Measurements from ENCODE around the gene CAMK2B. TPM values are rescaled to one million over a fixed set of nuclear protein-coding genes. Genes with fewer than 3 reads are reported as not detected.

Gene CAMK2B
- total RNA-seq, 1 experiment from 2014 or later = not detected

- no peaks in the 10 kb centered on the region for H3K36me3 Mint-ChIP-seq (ENCODE audit: insufficient read depth, unreplicated experiment)
- H3K27me3 Mint-ChIP-seq (ENCODE audit: insufficient read depth, unreplicated experiment) = no peaks in the 10 kb centered on the region
- no peaks in the 10 kb centered on the region for H3K9me3 ChIP-seq
- no peaks in the 10 kb centered on the region for H3K36me3 ChIP-seq (ENCODE audit: control insufficient read depth, insufficient read depth, low read length)
- intact Hi-C loops (cut with micrococcal nuclease; ENCODE audit: unreplicated experiment) = no loop called here
- ChIA-PET CTCF (no interaction called here), POLR2A (no interaction called here)
- H3K9me3 Mint-ChIP-seq (ENCODE audit: unreplicated experiment) = no peaks in the 10 kb centered on the region
- H3K27ac Mint-ChIP-seq (ENCODE audit: unreplicated experiment) = no peak overlapping the region
- no peak overlapping the region for H3K4me3 ChIP-seq (ENCODE audit: low read depth, low read length)
- DNase-seq = no peak
- no peak overlapping the region for H3K4me3 Mint-ChIP-seq (ENCODE audit: unreplicated experiment)
- no TSS peak for BruUV-seq (replicated peaks)
- H3K27me3 ChIP-seq (replicated peaks; ENCODE audit: control insufficient read depth, insufficient read depth, low read length) = no peaks in the 10 kb centered on the region
- no peaks in the 10 kb centered on the region for H3K4me1 Mint-ChIP-seq (ENCODE audit: low read depth, unreplicated experiment)
- H3K4me1 ChIP-seq = no peaks in the 10 kb centered on the region
- no peak for TF ChIP-seq CTCF (IDR thresholded peaks at IDR 0.05; ENCODE audit: insufficient read depth in 1 of 2, low read depth in 1 of 2, low read length in 1 of 2, severe bottlenecking in 1 of 2, unreplicated experiment in 1 of 2)
These were observed 37.1 kb downstream of the CAMK2B start for GRCh38 chr7:44288381-44288685.

- TF ChIP-seq CTCF (IDR thresholded peaks at IDR 0.05; ENCODE audit: insufficient read depth in 1 of 2, low read depth in 1 of 2, low read length in 1 of 2, severe bottlenecking in 1 of 2, unreplicated experiment in 1 of 2) = no peak
- Mint-ChIP-seq H3K36me3 (ENCODE audit: insufficient read depth, unreplicated experiment) (no peaks in the 10 kb centered on the region), H3K27me3 (ENCODE audit: insufficient read depth, unreplicated experiment) (no peaks in the 10 kb centered on the region), H3K27ac (ENCODE audit: unreplicated experiment) (no peak overlapping the region), H3K4me1 (ENCODE audit: low read depth, unreplicated experiment) (no peaks in the 10 kb centered on the region), H3K4me3 (ENCODE audit: unreplicated experiment) (no peak overlapping the region), H3K9me3 (ENCODE audit: unreplicated experiment) (no peaks in the 10 kb centered on the region)
- intact Hi-C loops (cut with micrococcal nuclease; ENCODE audit: unreplicated experiment) = no loop called here
- Histone ChIP-seq H3K36me3 (ENCODE audit: control insufficient read depth, insufficient read depth, low read length) (no peaks in the 10 kb centered on the region), H3K27me3 (replicated peaks; ENCODE audit: control insufficient read depth, insufficient read depth, low read length) (no peaks in the 10 kb centered on the region), H3K4me1 (no peaks in the 10 kb centered on the region), H3K4me3 (ENCODE audit: low read depth, low read length) (no peak overlapping the region), H3K9me3 (no peaks in the 10 kb centered on the region)
- ChIA-PET CTCF (no interaction called here), POLR2A (no interaction called here)
- no TSS peak for BruUV-seq (replicated peaks)
- peak in 1 of 2 experiments; percentile 28 for DNase-seq
These were observed 37.7 kb downstream of the CAMK2B start for GRCh38 chr7:44287488-44288380.

GRCh38 chr7:44286618-44287487 is 38.5 kb downstream of the CAMK2B start:
- no peaks in the 10 kb centered on the region for H3K36me3 Mint-ChIP-seq (ENCODE audit: insufficient read depth, unreplicated experiment)
- no peak overlapping the region for H3K4me3 Mint-ChIP-seq (ENCODE audit: unreplicated experiment)
- POLR2A ChIA-PET = no interaction called here
- TF ChIP-seq CTCF (IDR thresholded peaks at IDR 0.05; ENCODE audit: insufficient read depth in 1 of 2, low read depth in 1 of 2, low read length in 1 of 2, severe bottlenecking in 1 of 2, unreplicated experiment in 1 of 2) = no peak
- intact Hi-C loops (cut with micrococcal nuclease; ENCODE audit: unreplicated experiment) = no loop called here
- DNase-seq = peak in 1 of 2 experiments; percentile 27
- H3K27me3 Mint-ChIP-seq (ENCODE audit: insufficient read depth, unreplicated experiment) = no peaks in the 10 kb centered on the region
- CTCF ChIA-PET = no interaction called here
- no peaks in the 10 kb centered on the region for H3K4me1 Mint-ChIP-seq (ENCODE audit: low read depth, unreplicated experiment)
- Histone ChIP-seq H3K4me1 (no peaks in the 10 kb centered on the region), H3K36me3 (ENCODE audit: control insufficient read depth, insufficient read depth, low read length) (no peaks in the 10 kb centered on the region), H3K27me3 (replicated peaks; ENCODE audit: control insufficient read depth, insufficient read depth, low read length) (no peaks in the 10 kb centered on the region), H3K4me3 (ENCODE audit: low read depth, low read length) (no peak overlapping the region), H3K9me3 (no peaks in the 10 kb centered on the region)
- no peaks in the 10 kb centered on the region for H3K9me3 Mint-ChIP-seq (ENCODE audit: unreplicated experiment)
- no peak overlapping the region for H3K27ac Mint-ChIP-seq (ENCODE audit: unreplicated experiment)
- BruUV-seq (replicated peaks) = no TSS peak

Data from Caco-2 (cell line).